ENCODE data around the gene YDJC. TPM values are rescaled to one million over a fixed set of nuclear protein-coding genes. Genes with fewer than 3 reads are reported as not detected.
A peak's percentile ranks its signal among the peaks of the same experiment; 100 is the strongest.

The YDJC gene
- total RNA-seq, 1 donor from 2014 or later: 34.0 TPM

DNA sequence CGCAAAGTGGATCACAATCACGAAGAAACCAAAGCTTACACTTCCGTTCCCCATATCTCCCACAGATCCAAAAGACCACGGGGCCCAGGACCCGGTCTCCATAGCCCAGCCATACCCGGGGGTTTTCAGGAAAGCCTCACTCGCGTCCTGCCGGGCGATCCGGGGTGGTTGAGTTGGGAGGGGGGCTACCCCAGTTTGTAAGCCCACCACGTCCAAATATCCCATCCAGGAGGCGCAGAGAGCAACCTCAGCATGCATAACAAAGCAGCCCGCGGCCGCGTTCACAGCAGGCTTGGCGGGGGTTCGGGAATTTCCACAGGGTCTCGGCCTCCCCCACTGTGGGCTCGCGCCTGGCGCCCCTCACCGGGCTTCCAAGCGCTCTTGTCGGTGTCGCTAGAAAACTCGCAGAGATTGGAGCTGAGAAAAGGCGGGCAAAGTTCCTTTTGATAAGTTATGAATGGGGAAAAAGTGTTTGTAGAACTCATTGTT lies 21.7 kb upstream of the YDJC start:
- Histone ChIP-seq H2AFZ (ENCODE audit: low read depth, low read length) (peak overlapping the region; percentile 77), H3K36me3 (ENCODE audit: insufficient read depth, low read length) (peaks cover 8% of the 10 kb centered on the region), H3K4me2 (ENCODE audit: low read length) (peak overlapping the region; percentile 89), H4K20me1 (ENCODE audit: insufficient read depth, low read length) (peaks cover 14% of the 10 kb centered on the region), H3K9me3 (ENCODE audit: insufficient read depth, low read depth, low read length) (no peaks in the 10 kb centered on the region), H3K4me1 (ENCODE audit: insufficient read depth, low read length) (peaks cover 18% of the 10 kb centered on the region), H3K27me3 (ENCODE audit: insufficient read depth, low read length) (no peaks in the 10 kb centered on the region), H3K4me3 (ENCODE audit: insufficient read depth, low read depth, low read length) (peak overlapping the region; percentile 75), H3K9ac (ENCODE audit: low read length) (peak overlapping the region; percentile 78), H3K79me2 (ENCODE audit: insufficient read depth, low read length) (peaks cover 17% of the 10 kb centered on the region), H3K27ac (ENCODE audit: low read depth, low read length) (peak overlapping the region; percentile 51)
- peaks cover under 1% of the 10 kb centered on the region for H3K36me3 Mint-ChIP-seq (ENCODE audit: low read depth, unreplicated experiment)
- no peak for DNase-seq (ENCODE audit: low read depth)
- peaks cover under 1% of the 10 kb centered on the region for H3K4me1 Mint-ChIP-seq (ENCODE audit: low read depth, unreplicated experiment)
- H3K27ac Mint-ChIP-seq (ENCODE audit: unreplicated experiment): peak overlapping the region; percentile 41
- H3K9me3 Mint-ChIP-seq (ENCODE audit: unreplicated experiment): no peaks in the 10 kb centered on the region
- TF ChIP-seq, protein P1, sequence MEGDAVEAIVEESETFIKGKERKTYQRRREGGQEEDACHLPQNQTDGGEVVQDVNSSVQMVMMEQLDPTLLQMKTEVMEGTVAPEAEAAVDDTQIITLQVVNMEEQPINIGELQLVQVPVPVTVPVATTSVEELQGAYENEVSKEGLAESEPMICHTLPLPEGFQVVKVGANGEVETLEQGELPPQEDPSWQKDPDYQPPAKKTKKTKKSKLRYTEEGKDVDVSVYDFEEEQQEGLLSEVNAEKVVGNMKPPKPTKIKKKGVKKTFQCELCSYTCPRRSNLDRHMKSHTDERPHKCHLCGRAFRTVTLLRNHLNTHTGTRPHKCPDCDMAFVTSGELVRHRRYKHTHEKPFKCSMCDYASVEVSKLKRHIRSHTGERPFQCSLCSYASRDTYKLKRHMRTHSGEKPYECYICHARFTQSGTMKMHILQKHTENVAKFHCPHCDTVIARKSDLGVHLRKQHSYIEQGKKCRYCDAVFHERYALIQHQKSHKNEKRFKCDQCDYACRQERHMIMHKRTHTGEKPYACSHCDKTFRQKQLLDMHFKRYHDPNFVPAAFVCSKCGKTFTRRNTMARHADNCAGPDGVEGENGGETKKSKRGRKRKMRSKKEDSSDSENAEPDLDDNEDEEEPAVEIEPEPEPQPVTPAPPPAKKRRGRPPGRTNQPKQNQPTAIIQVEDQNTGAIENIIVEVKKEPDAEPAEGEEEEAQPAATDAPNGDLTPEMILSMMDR (IDR thresholded peaks at IDR 0.05; ENCODE audit: insufficient read depth, low read depth, low read length): no peak
- no peak for TF ChIP-seq EZH2 (IDR thresholded peaks at IDR 0.05; ENCODE audit: insufficient read depth, low read length)
- FAIRE-seq: no peak
- no peaks in the 10 kb centered on the region for H3K27me3 Mint-ChIP-seq (ENCODE audit: low read depth, unreplicated experiment)
- H3K4me3 Mint-ChIP-seq (ENCODE audit: unreplicated experiment): peak overlapping the region; percentile 90

DNA sequence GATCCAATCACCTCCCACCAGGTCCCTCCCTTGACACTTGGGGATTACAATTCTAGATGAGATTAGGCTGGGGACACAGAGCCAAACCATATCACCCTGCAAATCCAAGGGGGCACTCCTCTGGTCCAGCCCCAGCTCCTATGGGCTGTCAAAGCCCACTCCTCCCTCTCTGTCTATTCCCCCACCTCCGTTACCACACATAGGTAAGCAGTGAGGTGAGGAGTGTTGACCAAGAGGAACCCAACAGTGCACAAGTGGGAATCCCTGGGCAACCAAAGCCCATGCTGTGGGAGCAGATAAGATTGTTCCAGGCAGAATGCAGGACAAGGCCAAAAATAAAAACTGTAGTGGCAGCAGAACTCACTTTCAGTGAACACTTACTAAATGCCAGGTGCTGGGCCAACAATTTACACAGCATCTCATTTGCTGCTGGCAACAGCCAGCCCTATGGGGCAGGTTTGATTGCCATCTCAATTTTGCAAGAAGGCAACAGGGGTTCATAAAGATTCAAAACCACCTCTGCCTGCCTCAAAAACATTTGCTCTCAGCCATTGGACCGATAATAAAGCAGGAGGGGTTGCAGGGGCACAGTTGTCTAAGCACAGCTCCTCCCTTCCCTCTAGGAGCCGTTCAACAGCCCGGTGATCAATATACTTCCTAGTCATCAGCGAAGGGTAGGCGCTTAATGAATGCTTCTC lies 21.1 kb upstream of the YDJC start:
- Mint-ChIP-seq H3K27ac (ENCODE audit: unreplicated experiment) (peak overlapping the region; percentile 41), H3K27me3 (ENCODE audit: low read depth, unreplicated experiment) (no peaks in the 10 kb centered on the region), H3K4me3 (ENCODE audit: unreplicated experiment) (peak overlapping the region; percentile 90), H3K36me3 (ENCODE audit: low read depth, unreplicated experiment) (peaks cover 3% of the 10 kb centered on the region), H3K9me3 (ENCODE audit: unreplicated experiment) (no peaks in the 10 kb centered on the region), H3K4me1 (ENCODE audit: low read depth, unreplicated experiment) (peaks cover 3% of the 10 kb centered on the region)
- Histone ChIP-seq H3K9me3 (ENCODE audit: insufficient read depth, low read depth, low read length) (no peaks in the 10 kb centered on the region), H3K79me2 (ENCODE audit: insufficient read depth, low read length) (peaks cover 17% of the 10 kb centered on the region), H3K9ac (ENCODE audit: low read length) (peak overlapping the region; percentile 78), H4K20me1 (ENCODE audit: insufficient read depth, low read length) (peaks cover 19% of the 10 kb centered on the region), H3K4me3 (ENCODE audit: insufficient read depth, low read depth, low read length) (peak overlapping the region; percentile 75), H3K27ac (ENCODE audit: low read depth, low read length) (peak overlapping the region; percentile 51), H3K27me3 (ENCODE audit: insufficient read depth, low read length) (no peaks in the 10 kb centered on the region), H3K4me2 (ENCODE audit: low read length) (peak overlapping the region; percentile 89), H3K36me3 (ENCODE audit: insufficient read depth, low read length) (peaks cover 8% of the 10 kb centered on the region), H3K4me1 (ENCODE audit: insufficient read depth, low read length) (peaks cover 18% of the 10 kb centered on the region), H2AFZ (ENCODE audit: low read depth, low read length) (peak overlapping the region; percentile 77)
- FAIRE-seq (no peak), DNase-seq (ENCODE audit: low read depth) (no peak)
- no peak for TF ChIP-seq EZH2 (IDR thresholded peaks at IDR 0.05; ENCODE audit: insufficient read depth, low read length)
- TF ChIP-seq, protein P1 (IDR thresholded peaks at IDR 0.05; ENCODE audit: insufficient read depth, low read depth, low read length): no peak

DNA sequence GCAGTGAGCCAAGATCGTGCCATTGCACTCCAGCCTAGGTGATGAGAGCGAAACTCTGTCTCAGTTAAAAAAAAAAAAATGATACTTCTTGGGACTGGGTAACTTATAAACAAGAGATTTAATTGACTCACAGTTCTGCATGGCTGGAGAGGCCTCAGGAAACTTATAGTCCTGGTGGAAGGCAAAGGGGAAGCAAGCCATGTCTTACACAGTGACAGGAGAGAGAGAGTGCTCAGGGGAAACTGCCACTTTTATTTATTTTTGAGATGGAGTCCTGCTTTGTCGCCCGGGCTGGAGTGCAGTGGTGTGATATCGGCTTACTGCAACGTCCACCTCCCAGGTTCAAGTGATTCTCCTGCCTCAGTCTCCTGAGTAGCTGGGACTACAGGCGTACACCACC lies 20.5 kb upstream of the YDJC start:
- no peak for DNase-seq (ENCODE audit: low read depth)
- no peaks in the 10 kb centered on the region for H3K27me3 ChIP-seq (ENCODE audit: insufficient read depth, low read length)
- peak overlapping the region; percentile 30 for H3K4me3 Mint-ChIP-seq (ENCODE audit: unreplicated experiment)
- TF ChIP-seq EZH2 (IDR thresholded peaks at IDR 0.05; ENCODE audit: insufficient read depth, low read length): no peak
- TF ChIP-seq, protein P1 (IDR thresholded peaks at IDR 0.05; ENCODE audit: insufficient read depth, low read depth, low read length): no peak
- peaks cover 3% of the 10 kb centered on the region for H3K4me1 Mint-ChIP-seq (ENCODE audit: low read depth, unreplicated experiment)
- peaks cover 17% of the 10 kb centered on the region for H3K79me2 ChIP-seq (ENCODE audit: insufficient read depth, low read length)
- H3K9me3 Mint-ChIP-seq (ENCODE audit: unreplicated experiment): no peaks in the 10 kb centered on the region
- no peak overlapping the region for H3K4me3 ChIP-seq (ENCODE audit: insufficient read depth, low read depth, low read length)
- H2AFZ ChIP-seq (ENCODE audit: low read depth, low read length): no peak overlapping the region
- H3K36me3 Mint-ChIP-seq (ENCODE audit: low read depth, unreplicated experiment): peaks cover 3% of the 10 kb centered on the region
- H3K36me3 ChIP-seq (ENCODE audit: insufficient read depth, low read length): peaks cover 8% of the 10 kb centered on the region
- H3K4me1 ChIP-seq (ENCODE audit: insufficient read depth, low read length): peaks cover 18% of the 10 kb centered on the region
- H3K9me3 ChIP-seq (ENCODE audit: insufficient read depth, low read depth, low read length): no peaks in the 10 kb centered on the region
- peak overlapping the region; percentile 89 for H3K4me2 ChIP-seq (ENCODE audit: low read length)
- no peak for FAIRE-seq
- H3K27ac ChIP-seq (ENCODE audit: low read depth, low read length): no peak overlapping the region
- H4K20me1 ChIP-seq (ENCODE audit: insufficient read depth, low read length): peaks cover 22% of the 10 kb centered on the region
- no peak overlapping the region for H3K27ac Mint-ChIP-seq (ENCODE audit: unreplicated experiment)
- no peak overlapping the region for H3K9ac ChIP-seq (ENCODE audit: low read length)
- H3K27me3 Mint-ChIP-seq (ENCODE audit: low read depth, unreplicated experiment): no peaks in the 10 kb centered on the region
